GM18951 (cell line): ENCODE data around the gene UROC1.

Experiments used
- POLR2A ChIP-seq: IDR thresholded peaks from 4 replicates; pipeline ENCODE4 v1.6.1; 2011; ENCODE audit warnings: mild to moderate bottlenecking; ENCODE audit not compliant: insufficient read length, insufficient read depth; ENCODE audit errors: extremely low read depth
- in situ Hi-C: fragments of 300-500 bp; cut with MboI; formaldehyde crosslinking; loops from one replicate; pipeline ENCODE4 v1.12.0; 2022; ENCODE audit warnings: low sequenced_read_pairs, mixed read lengths, inconsistent platforms; ENCODE audit not compliant: unreplicated experiment

Gene UROC1

GRCh38 chr3:126464997-126465396, 52.6 kb downstream of the UROC1 start:
- in situ Hi-C loops, result no loop called here
- no peak for TF ChIP-seq POLR2A

- in situ Hi-C loops, result no loop called here
- TF ChIP-seq POLR2A, result no peak
These were observed 53.1 kb downstream of the UROC1 start for GRCh38 chr3:126464494-126464893.

- in situ Hi-C loops, result no loop called here
- no peak for TF ChIP-seq POLR2A
These were observed 53.5 kb downstream of the UROC1 start for GRCh38 chr3:126464093-126464492.

GRCh38 chr3:126463521-126463920, 54.1 kb downstream of the UROC1 start:
- TF ChIP-seq POLR2A, result no peak
- in situ Hi-C loops, result no loop called here

- TF ChIP-seq POLR2A, result no peak
- in situ Hi-C loops, result no loop called here
These were observed 56.0 kb downstream of the UROC1 start for GRCh38 chr3:126461450-126462070.

GRCh38 chr3:126460381-126460780, 57.2 kb downstream of the UROC1 start:
- TF ChIP-seq POLR2A, result no peak
- in situ Hi-C loops, result no loop called here

GRCh38 chr3:126459763-126460127, 57.8 kb downstream of the UROC1 start:
- TF ChIP-seq POLR2A, result no peak
- in situ Hi-C loops, result no loop called here

- in situ Hi-C loops, result no loop called here
- TF ChIP-seq POLR2A, result no peak
These were observed 58.3 kb downstream of the UROC1 start for GRCh38 chr3:126459111-126459762.

- in situ Hi-C loops, result no loop called here
- TF ChIP-seq POLR2A, result no peak
These were observed 60.7 kb downstream of the UROC1 start for GRCh38 chr3:126456766-126457388.

GRCh38 chr3:126456211-126456610, 61.4 kb downstream of the UROC1 start:
- TF ChIP-seq POLR2A, result no peak
- in situ Hi-C loops, result no loop called here

- TF ChIP-seq POLR2A, result no peak
- in situ Hi-C loops, result no loop called here
These were observed 63.0 kb downstream of the UROC1 start for GRCh38 chr3:126454437-126455198.

GRCh38 chr3:126454025-126454424, 63.5 kb downstream of the UROC1 start:
- in situ Hi-C loops, result no loop called here
- TF ChIP-seq POLR2A, result no peak

GRCh38 chr3:126452213-126452612, 65.4 kb downstream of the UROC1 start:
- no peak for TF ChIP-seq POLR2A
- in situ Hi-C loops, result no loop called here
